COLO668 (cell line): Measurements from ENCODE around the gene CDC45.

Source experiments
- DNase-seq: peaks from one replicate; lab custom pipeline; 2025; ENCODE audit not compliant: unreplicated experiment; lab: John Stamatoyannopoulos, UW

Gene CDC45

GRCh38 chr22:19554834-19555404 is 75.2 kb downstream of the CDC45 start:
- DNase-seq: no peak

GRCh38 chr22:19555651-19556050 is 75.9 kb downstream of the CDC45 start:
- DNase-seq: no peak

- no peak for DNase-seq
These were observed 77.3 kb downstream of the CDC45 start for GRCh38 chr22:19556963-19557545.

- DNase-seq: no peak
These were observed 79.6 kb downstream of the CDC45 start for GRCh38 chr22:19559324-19559811.

- no peak for DNase-seq
These were observed 80.2 kb downstream of the CDC45 start for GRCh38 chr22:19559956-19560355.

GRCh38 chr22:19565382-19566278 is 85.9 kb downstream of the CDC45 start:
- DNase-seq: no peak

- DNase-seq: no peak
These were observed 86.8 kb downstream of the CDC45 start for GRCh38 chr22:19566279-19567156.

- no peak for DNase-seq
These were observed 87.7 kb downstream of the CDC45 start for GRCh38 chr22:19567157-19568009.

- no peak for DNase-seq
These were observed 88.9 kb downstream of the CDC45 start for GRCh38 chr22:19568337-19569275.

GRCh38 chr22:19569276-19569640 is 89.5 kb downstream of the CDC45 start:
- no peak for DNase-seq

GRCh38 chr22:19569976-19570375 is 90.3 kb downstream of the CDC45 start:
- DNase-seq: no peak
